ENCODE data around the gene PRKCD.

- TF ChIP-seq EZH2 (IDR thresholded peaks at IDR 0.05), result no peak
- no peak for TF ChIP-seq POLR2AphosphoS5 (IDR thresholded peaks at IDR 0.05; ENCODE audit: borderline replicate concordance, low read depth, low read length)
Observed at GRCh38 chr3:53161820-53162671, 1.0 kb downstream of the PRKCD start.

Measured in SK-N-MC (cell line).